Dermis blood vessel endothelial cell (primary cell): Measurements from ENCODE around the gene GNAQ. TPM values are rescaled to one million over a fixed set of nuclear protein-coding genes. Genes with fewer than 3 reads are reported as not detected.

Experiments
- DNase-seq: peaks from one replicate; pipeline ENCODE4 v3.0.0; 2010
- total RNA-seq: library from RNA; depleted of rRNA; stranded (reverse); fragments of >200 nt; gene quantifications from 2 replicates; pipeline ENCODE4 v1.2.3, GENCODE V29; 2014

Gene GNAQ
- total RNA-seq, 1 donor from 2014 or later, result 48.0 TPM

DNA sequence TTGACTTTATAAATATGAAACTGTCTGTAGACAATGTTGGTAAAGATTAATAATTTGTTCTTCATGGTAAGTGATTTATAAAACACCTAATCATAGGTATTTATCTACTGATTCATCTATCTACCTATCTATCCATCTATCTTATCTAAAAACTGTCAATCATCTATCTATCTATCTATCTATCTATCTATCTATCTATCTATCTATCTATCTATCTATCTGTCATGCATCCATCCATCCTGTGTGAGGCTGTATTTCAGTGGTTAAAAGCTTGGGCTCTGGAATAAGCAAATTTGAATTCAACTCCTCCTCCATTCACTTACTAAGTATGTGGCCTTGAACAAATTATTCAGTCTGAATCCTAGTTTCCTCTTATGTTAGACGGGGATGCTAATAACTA is 221.6 kb downstream of the GNAQ start:
- DNase-seq, result no peak

DNA sequence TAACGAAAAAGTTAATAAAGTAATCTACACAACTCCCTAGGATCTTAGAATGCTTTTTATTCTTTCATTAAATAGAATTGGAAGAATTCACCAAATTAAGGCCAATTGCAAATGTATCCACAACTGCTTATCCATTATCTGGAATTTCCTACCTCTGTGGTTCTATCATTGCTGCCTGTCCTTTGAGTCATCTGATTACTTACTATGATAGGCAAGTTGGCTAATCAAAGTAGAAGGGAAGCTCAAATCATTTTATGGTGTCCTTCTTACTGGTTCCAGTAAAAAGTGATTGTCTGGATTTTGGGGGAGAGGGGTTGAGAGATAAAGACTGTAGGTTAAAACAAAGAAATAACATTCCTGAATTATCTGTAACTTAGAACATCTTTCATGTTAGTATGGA is 222.1 kb downstream of the GNAQ start:
- no peak for DNase-seq

DNA sequence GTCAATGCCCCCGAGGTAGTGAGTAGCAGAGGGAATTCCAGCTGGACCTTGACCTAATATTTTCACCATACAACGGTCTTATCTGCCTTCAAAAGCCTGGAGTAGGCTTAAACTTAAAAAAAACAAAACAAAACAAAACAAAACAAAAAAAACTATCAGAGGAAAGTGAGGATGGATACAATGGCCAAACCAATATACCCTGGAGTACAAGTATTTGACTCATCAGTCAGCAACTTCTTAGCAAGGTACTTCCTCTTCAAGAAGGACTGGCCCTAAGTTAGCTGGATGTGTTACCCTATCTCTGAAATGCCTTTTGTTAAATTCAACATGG is 222.9 kb downstream of the GNAQ start:
- peak; percentile 5 for DNase-seq

DNA sequence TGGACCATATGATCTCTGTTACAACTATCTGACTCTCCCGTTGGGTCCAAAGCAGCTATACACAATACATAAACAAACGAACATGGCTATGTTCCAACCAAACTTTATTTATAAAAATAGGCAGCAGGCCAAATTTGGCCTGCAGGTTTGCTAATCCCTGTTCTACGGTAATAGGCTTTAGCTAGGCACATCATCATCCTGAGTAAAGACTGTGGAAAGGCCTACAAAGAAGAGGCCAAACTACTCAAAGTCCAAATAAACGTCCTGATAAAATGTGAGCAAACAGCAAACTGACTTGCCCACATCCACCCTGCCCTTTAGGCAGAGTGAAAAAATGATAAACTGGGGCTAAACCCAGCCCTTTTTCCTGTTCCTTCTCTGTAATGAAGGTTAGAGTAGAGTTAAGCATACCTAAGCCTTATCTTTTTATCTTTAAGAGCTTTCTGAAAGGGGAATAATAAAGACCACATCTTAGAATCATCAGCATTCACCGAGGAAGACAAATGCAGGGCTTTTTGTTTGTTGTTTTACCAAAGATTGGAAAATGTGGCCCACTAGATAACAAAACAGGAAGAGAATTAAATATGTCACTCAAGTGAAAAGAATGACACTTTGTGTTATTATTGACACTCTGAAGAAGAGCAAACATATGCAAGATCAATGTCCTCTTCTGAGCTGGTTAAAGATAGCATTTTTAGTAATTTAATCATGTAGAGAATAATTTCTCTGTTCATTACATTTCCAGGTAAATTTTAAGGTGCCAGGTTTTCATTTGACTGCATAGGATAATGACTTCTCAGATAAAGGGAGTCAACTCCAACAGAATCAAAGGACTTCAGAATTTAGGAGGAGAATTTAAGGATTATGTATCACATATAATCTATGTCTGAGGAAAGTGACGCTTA is 223.5 kb downstream of the GNAQ start:
- peak; percentile 31 for DNase-seq

DNA sequence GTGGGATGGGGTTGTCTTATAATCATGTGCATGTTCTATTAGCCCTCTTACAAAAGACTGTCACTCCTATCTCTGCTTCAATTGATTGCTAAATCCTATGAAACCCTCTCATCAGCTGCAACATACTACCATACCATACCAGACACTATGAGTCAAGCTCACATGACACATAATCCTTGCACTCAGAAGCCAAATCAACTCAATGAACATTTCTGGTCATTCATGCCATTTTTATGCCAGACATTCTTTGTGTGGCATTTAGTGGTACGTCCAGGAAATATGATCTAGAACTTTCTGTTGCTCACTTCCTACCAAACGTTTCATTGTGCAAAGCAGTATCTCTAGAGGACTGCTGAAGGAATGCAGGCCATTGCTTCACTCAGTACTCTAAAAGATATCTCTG is 224.3 kb downstream of the GNAQ start:
- DNase-seq, result peak; percentile 95

DNA sequence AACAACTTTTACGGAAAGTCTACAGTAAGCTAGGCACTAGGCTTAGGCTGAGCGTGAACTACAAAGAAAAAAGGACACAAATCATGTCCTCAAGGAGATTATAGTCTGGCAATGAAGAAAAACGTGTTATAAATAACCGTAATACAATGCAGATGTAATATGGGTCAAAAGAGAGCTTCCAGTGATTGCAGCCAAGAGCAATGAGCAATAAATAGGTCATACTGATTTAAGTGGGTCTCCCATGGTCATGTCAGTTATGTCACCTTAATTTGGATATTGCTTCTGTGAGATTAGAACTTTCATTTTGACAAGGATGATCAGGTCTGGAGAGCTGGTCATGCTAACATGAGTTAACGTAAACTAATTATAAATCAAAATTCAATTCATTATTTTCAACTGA is 224.9 kb downstream of the GNAQ start:
- DNase-seq, result no peak

DNA sequence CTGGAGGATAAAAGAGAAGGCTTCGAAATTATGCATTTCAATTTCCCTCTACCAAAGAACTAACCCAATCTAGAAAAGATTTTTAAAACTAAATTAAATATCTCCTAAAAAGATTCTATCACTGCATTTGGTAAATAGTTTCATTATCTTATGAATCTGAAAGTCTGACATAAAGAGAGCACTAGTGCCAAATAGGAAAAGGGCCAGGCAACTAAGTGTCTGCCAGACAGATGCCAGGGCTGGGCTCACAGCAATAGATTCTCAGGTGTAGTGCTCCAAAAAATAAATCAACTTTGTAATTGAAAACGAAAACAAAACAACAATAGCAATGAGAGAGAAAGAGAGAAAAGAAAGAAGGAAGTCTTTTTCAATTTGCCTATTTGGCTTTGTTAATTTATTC is 225.8 kb downstream of the GNAQ start:
- DNase-seq, result no peak

DNA sequence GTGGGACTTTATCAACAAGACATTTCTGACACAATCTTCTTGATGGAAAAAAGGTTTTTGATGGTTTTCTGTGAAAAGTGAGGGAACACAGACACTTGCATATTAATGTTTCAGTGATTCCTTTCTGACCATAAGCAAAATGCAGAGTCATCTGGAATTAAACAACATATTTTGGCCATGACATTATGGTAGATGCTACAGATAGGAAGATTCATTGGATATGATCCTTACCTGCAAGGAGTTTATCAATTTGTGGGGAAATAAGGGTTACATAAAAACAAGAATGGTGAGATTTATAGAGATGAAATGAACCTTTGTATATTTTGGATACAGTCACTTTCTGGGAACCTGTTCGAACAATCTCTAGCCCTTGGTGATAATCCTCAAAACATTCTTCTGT is 228.2 kb downstream of the GNAQ start:
- no peak for DNase-seq

DNA sequence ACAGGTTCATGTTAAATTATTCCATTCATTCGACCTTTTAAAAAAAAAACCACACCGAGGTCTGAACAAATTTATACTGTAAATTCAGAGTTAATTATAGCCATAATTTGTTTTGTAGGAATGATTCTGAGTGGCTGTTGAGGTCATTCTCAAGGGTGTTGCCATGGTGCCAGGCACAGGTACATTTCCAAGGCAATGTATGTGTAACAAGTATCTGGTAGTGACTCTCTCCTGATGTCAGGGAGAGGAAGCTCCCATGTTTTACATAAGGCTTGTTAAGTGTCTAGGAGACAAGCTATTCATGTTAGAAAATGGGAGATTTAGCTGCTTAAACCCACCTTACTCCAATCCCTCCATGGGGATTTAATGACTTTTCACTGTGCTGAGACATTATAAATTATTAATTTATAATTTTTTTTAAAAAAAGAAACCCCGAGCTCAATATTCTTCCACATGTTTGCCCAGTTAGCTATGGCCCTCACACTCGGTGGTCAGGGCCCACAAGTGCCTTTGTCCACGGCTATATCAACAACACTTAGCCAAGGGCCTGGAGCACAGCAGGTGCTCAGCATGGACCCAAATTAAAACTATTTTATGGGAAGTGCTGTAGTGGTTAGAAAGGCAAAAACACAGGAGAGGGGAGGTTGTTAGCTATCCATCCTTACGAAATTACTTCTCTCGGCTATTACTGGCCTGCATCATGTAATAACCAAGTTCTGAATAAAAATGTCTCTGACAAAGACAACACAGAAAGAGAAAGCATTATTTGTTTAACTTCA is 228.9 kb downstream of the GNAQ start:
- no peak for DNase-seq

DNA sequence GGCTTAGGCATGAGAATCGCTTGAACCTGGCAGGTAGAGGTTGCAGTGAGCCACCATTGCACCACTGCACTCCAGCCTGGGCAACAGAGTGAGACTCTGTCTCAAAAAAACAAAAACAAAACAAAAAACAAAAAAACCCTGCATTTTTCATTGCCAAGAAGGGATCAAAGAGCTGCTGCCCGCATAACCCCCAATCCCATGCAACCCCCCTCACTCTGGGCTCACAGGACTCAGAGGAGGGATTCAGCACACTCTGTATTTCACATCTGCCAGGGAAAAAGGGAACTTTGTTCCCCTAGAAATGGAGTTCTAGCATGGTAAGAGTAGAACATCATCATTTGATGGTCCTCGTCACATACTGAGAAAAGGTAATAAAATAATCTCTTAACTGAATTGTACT is 229.5 kb downstream of the GNAQ start:
- no peak for DNase-seq

DNA sequence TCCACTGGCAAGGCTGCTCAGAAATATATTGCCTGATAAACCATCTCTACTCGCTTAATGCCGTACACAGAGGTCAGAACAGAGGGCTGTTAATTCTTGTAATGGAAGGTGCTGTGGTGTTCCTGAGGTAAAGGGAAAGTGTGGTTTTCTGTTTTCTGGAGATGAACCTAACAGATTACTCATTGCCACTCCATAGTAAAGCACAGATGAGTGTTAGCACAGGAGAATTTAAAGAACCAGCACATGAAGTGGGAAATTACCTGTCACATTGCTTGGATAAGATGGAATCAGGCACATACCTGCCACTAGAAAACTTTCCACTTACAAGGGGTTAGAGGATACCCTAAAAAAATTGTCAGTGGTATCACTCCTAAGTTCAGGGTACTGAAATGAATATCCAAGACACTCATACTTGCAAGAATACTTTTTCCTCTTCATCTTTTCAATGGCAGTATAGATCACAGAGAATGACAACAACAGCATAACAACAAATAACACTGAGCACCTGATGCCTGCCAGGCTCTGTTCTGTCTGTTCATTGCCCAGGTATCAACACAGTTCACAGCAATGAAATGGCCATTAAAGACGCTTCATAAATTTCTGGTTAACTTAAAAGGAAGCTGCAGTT is 230.6 kb downstream of the GNAQ start:
- no peak for DNase-seq

DNA sequence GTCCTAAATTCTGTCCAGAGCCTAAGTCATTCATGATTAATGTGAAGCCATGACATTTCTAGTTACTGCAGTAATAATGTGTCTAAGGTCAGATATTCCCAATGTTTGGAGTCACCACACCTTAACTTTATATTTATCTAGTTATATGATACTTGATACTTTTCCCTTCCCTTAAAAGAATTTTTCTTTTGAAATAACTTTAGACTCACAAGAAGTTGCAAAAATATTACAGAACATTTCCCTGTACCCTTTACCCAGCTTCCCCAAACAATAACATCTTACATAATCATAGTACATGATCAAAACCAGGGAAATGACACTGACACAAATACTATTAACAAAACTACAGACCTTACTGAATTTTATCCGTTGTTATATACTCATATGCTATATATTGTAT is 233.5 kb downstream of the GNAQ start:
- DNase-seq, result no peak

DNA sequence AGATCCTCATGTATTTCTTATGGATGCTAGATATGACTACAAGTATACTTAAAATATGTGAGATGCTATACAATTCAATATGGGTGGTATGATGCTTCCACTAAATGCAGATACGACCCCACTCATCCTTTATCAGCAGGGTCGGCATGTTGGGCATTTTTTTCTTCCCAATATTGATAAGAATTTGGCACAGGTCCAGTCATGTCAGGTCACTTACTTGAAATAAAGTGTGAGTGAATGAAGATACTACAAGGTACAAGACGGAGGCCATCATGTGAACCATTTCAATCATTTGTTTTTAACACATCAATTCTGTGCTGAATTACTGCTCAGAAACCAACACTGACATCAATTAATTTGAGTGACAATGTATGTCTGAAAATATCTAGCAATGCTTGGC is 236.6 kb downstream of the GNAQ start:
- DNase-seq, result no peak

DNA sequence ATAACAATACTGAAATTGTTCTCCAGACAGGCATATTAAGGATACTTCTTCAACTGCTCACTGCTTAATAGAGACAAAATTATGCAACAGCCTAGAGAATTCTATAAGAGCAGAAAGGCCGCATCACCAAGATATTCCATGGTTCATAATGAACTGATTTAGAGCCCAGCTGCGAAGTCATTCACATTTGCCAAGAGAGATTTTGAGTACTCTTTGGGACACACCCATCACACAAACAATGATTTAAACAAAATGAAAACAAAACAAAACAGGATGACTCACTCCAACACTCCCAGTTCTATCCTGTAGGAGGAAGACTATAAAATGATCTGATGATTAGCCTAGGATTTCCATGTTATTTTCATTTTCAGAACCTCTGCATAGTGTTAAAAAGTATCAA is 237.8 kb downstream of the GNAQ start:
- peak; percentile 75 for DNase-seq

DNA sequence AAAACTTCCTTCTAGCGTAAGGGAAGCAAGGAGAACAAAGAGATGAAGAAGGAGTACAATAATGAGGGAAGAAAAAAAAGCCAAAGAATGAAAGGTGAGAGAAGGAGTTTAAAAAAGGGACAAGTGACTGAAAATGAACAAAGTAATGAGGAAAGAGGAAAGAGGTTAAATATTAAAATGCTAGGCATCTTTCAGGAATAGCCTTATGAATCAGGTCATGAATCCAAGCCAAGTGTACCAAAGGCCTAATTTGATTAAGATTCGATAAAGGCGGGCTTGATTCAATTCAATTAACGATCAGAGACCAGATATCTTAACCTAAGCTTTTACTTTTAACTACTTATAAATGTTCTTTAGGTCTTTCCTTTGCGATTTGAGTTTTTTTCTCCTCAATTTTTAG is 241.7 kb downstream of the GNAQ start:
- no peak for DNase-seq

DNA sequence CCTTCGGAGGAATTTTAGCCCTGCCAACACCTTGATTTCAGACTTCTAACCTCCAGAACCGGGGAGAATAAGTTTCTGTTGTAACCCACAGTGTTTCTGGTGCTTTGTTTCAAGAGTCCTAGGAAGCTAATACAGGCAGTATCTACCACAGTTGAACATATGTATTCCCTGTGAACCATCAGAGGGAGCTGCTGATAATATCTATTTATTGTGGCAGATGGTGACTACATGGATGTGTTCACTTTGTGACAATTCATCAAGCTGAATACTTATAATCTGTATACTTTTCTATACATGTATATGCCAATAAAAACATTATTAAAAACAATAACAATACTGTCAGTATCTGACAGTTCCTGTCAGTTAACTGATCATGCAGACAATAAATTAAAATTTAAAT is 246.3 kb downstream of the GNAQ start:
- no peak for DNase-seq

DNA sequence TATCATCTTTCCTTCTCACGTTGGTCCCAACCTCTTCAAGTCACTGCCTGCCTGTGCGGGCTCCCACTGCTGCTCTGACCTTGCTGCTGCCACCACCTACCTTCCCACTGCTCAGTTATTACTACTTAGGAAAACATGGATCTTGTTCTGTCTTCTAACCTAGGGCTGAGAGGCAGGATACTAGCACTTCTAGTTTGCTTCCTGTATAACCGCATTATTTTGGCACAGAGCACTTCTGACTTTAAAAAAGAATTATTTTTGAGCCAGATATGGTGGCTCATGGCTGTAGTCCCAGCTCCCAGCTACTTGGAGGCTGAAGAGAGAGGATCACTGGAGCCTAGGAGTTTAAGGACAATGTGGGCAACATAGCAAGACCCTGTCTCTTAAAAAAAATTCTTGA is 248.1 kb downstream of the GNAQ start:
- DNase-seq, result peak; percentile 61

DNA sequence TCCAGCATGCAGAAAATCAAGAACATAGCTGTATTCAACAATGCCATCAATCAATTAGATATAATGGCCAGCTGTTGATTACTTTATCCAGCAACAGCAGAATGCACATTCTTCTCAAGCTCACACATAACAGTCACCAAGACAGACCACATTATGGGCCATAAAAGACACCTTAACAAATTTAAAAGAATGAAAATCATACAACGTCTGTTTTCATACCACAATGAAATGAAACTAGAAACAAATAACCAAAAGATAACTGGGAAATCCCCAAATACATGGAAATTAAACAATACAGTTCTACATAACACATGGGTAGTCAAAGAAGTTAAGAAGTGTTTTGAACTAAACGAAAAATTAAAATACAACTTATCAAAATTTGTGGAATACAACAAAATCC is 252.6 kb downstream of the GNAQ start:
- no peak for DNase-seq

DNA sequence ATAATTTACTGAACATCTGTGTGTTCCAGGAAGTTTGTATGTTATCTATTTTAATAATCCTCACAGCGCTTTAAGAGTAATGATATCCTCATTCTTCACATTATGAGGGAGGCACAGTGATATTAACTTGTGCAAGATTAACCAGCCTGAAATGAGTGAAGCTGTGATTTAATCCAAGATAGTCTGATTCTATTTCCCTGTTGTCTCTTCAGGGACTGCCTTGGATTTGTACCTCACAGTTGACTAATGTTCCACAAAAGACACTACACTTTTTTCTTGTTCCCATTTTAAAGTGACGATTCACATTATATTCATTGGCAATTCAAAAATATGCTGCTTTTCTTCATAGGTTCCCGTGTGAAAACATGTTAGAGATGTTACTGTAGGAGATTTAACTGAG is 258.2 kb downstream of the GNAQ start:
- no peak for DNase-seq

DNA sequence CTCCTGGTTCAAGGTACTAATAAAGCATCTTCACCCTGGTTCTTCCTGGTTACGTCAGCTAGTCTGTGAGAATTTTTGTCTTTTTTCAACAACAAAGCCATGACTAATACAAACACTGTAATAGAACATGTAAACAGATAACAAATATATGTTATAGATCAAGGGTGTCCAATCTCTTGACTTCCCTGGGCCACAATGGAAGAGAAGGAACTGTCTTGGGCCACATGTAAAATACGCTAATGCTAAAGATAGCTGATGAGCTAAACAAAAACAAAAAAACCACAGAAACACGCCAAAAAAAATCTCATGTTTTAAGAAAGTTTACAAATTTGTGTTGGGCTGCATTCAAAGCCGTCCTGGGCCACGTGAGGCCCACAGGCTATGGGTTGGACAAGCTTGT is 259.0 kb downstream of the GNAQ start:
- DNase-seq, result no peak

DNA sequence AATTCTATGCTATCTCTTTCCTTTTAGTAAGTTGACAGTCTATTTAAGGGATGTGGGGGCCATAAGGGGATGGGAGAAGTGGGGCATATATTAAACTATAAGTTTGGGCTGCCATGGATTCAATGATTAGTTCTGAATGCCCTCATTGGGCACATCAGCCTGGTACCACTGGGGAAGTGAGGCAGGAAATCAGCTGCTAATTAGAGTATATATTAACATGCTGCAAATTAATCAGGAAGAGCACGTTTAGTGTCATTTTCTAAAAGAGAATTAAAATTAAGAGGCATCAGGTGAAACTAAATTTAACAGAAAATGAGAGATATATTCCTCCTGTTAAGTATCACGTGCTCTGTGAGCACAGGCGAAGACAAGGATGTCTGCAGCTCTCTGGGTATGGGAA is 260.4 kb downstream of the GNAQ start:
- no peak for DNase-seq

DNA sequence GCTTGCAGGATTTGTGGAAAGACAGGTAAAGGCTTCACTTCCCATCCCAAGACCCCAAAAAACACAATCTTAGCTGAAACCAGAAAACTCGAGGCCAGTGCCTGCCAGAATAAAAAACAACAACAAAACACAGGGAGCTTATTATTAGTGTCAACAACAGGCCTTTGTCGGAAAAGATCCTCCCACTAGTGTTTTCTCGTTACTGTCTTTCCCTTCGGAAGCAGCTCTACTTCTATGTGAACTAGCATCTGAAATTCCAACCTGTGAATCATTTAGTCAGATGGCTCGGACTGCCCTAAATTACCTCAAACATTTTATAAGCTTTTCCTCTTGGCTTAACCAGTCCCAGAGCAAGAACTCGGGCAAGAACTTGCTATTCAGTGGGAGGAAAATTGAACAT is 261.3 kb downstream of the GNAQ start:
- DNase-seq, result peak; percentile 58

DNA sequence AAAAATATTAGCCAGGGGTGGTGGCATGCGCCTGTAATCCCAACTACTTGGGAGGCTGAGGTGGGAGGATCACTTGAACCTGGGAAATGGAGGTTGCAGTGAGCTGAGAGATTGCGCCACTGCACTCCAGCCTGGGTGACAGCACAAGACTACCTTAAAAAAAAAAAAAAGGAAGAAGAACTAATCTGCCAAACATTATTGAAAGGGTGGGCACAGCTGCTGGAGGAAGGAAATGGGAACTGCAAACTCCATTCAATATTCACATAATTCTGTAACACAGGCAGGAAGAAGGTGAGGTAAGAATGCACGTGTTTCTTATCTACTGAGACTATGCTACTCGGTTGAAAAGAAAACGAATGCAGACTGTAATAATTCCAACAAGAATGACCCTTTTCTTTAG is 262.4 kb downstream of the GNAQ start:
- DNase-seq, result peak; percentile 86

DNA sequence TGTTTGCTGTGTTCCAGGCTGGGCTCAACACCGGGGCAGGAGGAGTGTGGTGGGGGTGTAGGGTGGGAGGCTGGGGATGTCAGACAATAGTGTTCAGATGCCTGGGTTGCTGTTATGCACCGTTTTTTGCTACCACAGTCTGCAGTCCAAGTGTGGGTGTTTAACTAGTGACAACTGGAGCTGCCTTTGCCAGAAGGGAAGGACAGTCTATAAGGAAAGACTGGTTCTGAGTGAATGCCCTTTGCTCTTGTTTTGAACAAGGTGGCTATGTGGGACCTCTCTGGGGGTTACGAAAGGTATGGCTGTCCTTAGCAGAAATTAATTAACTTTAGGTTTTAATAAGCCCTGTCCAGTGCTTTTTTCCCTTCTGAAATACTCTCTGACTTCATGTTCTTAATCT is 265.0 kb downstream of the GNAQ start:
- DNase-seq, result no peak
